HG03439 (cell line): ENCODE data around the gene KBTBD7.
"Not testable (repeated sequence)": the region's sequence is repeated elsewhere in the genome, so short reads cannot be mapped to it uniquely, and the experiment has no call there.

Experiments
- ATAC-seq: cut with Tn5 transposase; IDR thresholded peaks from one replicate; pipeline ENCODE4 v1.9.1; 2021; ENCODE audit warnings: mild to moderate bottlenecking, moderate library complexity; ENCODE audit not compliant: unreplicated experiment

The KBTBD7 gene

GRCh38 chr13:41196620-41197019 lies 2.3 kb upstream of the KBTBD7 start:
- no peak for ATAC-seq

DNA sequence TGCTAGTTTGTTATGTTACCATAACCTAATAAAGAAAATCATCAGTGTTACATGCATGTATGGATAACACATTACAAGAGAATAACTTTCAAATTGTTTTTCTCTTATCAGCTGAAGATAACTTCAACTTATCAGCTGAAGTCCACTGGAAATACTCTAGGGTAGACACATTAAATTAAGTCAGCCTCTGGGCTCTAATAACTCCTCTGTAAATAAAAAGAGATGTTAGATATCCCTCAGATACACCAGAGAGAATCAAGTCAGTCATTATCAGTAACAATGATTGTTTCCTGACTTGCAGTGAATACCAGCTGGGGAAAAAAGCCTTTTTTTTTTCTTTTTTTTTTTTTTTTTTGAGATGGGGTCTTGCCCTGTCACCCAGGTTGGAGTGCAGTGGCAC lies 1.6 kb upstream of the KBTBD7 start:
- ATAC-seq: no peak

DNA sequence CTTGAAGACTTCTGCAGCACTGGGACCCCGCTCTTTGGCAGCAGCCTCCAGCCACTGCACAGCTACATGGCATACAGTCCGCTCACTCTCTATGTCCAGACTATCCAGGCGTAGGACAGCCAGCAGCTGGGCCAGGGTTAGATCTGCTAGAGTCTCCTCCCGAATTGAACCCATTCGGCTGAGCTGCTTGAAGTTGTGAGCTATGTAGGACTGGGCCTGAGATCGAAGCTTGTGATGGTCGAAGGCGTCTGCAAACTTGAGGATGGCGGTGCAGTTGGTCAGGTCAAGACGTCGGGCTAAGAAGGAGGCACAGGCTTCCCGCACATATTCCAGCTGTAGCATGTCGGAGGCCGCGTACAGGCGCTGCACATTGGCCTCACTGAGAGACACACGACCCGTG lies 900 bp downstream of the KBTBD7 start:
- ATAC-seq: no peak

DNA sequence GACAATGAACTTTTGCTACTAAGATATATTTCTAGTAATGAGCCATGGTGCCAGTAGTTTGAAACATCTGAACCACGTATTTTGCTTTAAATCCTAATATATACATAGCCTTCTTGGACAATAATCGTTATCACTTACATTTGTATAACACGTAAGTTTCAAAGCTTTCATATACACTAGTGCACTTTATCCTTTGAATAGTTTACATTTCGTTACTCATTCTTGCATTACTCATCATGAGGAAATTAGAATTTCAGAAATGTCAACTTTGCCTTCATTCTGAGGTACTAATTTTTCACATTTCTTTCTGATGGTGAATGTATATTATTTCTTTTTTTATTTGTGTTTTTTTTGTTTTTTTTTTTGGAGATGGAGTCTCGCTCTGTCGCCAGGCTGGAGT lies 5.8 kb downstream of the KBTBD7 start:
- ATAC-seq: no peak

- ATAC-seq: no peak
Observed at GRCh38 chr13:41186481-41186880, 7.9 kb downstream of the KBTBD7 start.

GRCh38 chr13:41182231-41182630 lies 12.1 kb downstream of the KBTBD7 start:
- no peak for ATAC-seq

DNA sequence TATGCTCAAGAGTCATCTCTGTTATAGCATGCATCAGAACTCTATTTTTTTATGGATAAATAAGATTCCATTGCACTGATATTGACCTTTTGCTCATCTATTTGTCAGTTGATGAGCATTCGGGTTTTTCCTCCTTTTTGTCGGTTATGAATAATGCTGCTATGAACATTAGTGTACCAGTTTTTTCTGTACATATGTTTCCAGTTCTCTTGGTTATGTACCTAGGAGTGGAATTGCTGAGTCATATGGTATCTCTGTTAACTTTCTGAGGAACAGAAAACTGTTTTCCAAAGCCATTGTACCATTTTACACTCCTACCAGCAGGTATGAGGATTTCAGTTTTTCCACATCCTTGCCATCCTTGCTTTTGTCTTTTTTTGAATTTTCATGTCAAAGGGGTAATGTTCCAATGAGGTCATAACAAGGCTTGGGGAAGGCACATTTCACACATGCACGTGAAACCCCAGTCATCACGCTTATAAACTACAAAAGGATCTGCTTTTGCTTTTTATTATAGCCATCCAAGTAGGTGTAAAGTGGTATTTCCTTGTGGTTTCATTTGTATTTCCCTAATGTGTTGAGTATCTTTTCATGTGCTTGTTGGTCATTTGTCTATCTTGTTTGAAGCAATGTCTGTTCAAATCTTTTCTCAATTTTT lies 14.6 kb downstream of the KBTBD7 start:
- no peak for ATAC-seq

- no peak for ATAC-seq
Observed at GRCh38 chr13:41178040-41178439, 16.3 kb downstream of the KBTBD7 start.

DNA sequence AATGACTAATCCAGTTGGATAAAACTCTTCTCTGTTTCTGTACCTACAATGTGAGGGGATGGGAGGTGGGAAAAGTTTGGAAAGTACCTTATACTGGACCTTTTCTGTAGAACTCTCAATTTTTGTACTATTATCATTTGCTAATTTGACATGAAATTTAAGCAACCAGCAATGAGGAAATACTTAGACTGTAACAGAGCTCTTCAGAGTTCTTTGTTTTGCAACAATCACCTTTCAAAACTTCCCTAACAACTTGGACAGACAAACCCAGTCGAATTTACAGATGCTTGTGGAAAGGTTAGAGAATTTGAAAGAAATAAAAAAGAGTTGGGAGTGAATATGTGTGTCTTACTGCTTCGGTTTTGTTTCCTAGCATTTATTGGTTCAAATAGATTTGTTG lies 16.8 kb downstream of the KBTBD7 start:
- no peak for ATAC-seq

- ATAC-seq: not testable (repeated sequence)
Observed at GRCh38 chr13:41175576-41175975, 18.8 kb downstream of the KBTBD7 start.

DNA sequence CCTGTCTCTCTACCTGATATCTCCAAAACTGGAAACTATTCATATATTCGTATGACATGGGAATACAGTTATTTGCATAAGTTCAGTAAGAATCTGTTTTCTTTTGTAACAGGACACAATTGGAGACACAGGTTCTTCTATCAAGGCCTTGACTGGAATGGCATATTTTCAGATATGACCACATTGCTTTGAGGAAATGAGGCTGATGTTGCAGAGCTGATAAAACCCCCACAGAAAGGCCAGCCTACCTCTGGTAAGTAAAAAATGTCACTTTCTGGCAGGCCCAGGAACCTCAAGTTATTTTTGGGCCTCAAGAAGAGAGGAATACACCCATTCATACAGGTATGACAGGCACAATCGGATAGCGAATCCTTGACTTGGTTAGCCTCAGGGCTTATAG lies 32.2 kb downstream of the KBTBD7 start:
- no peak for ATAC-seq

DNA sequence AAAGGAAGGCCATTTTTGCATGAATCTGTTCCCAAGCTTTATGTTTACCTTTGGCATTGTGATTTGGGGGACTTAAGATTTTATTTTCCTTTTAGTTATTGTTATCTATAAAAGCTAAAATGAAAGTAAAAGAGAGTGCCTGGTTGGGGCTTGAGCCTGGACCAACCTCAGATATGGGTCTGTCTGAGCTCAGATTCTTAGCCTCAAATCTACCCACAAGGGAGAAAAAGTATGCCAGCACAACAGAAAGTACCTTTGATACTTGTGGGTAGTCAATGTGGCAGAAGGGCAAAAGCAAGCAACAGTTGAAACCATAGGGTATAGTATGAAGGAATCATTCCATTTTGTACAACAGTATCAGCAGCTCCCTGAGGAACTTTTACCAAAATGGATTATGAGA lies 35.2 kb downstream of the KBTBD7 start:
- ATAC-seq: no peak

GRCh38 chr13:41157048-41157717 lies 37.2 kb downstream of the KBTBD7 start:
- ATAC-seq: no peak

DNA sequence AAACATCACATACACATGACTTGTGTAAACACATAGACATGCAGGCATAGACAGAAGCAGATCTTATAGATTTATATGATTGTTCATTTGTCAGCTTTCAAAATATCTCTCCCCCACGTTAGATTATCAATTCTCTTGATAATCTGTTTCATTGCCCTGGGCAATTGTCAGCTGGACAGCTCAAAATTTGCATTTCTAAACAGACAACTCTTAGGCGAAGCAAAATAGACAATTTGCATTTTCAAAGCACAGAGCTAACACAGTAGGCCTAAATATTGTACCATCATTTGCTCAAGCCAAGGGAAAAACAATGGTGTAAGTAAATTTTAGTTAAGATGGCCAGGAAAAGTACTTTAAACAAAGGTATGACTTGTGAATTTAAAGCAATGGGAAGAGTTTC lies 37.7 kb downstream of the KBTBD7 start:
- ATAC-seq: no peak

GRCh38 chr13:41154042-41154441 lies 40.3 kb downstream of the KBTBD7 start:
- no peak for ATAC-seq

GRCh38 chr13:41152005-41152404 lies 42.4 kb downstream of the KBTBD7 start:
- ATAC-seq: no peak

DNA sequence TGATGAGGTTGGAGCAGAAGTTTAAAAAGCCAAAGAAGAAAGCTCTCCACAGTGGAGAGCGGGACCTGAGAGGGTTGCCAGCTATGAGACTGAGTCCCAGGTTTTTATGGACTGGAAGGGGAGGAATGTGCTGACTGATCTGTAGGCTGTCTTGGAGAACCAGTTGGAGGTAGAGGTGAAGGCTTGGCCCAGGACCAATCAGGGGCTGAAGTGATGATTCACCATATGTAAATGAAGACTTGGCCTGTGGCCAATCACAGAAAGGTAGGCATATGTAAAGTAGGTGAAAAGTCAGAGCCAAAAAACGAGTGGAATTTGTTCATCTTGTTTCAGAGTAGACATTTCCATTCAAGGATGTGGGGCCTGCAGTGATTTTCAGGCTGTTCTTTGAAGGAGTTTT lies 44.3 kb downstream of the KBTBD7 start:
- no peak for ATAC-seq

GRCh38 chr13:41148419-41149283 lies 45.7 kb downstream of the KBTBD7 start:
- ATAC-seq: no peak

GRCh38 chr13:41145136-41145908 lies 49.0 kb downstream of the KBTBD7 start:
- no peak for ATAC-seq

DNA sequence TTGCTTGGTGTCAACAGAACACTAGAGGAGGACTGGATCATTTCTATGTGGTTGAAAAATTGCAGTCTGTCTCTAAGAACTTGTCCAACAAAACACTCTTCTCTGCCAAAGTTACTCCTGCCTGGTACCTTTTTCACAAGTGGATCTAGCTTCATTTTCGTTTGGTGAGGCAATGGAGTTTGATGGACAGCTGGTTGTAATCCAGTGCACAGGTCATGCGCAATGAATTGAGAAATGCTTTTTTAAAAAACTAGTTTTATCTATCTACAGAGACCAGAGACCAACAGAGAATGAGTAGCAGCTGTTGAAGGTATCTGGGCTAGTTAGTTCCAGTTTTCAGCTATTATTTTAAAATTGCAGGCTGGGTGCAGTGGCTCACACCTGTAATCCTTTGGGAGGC lies 49.8 kb downstream of the KBTBD7 start:
- ATAC-seq: no peak
